Esophagus muscularis mucosa (tissue), 4 donors: Measurements from ENCODE around the gene PEPD. TPM values are rescaled to one million over a fixed set of nuclear protein-coding genes. Genes with fewer than 3 reads are reported as not detected.

Experiments used
- DNase-seq: peaks from one replicate; pipeline ENCODE4 v3.0.0-alpha.2; 2017; ENCODE audit errors: extremely low spot score
- H3K27ac ChIP-seq, 4 donors: fragments of 200-600 bp; sonication (generic); replicated peaks in 1 of 4; 1 replicate in 3 of 4; 2 replicates in 1 of 4; pipeline ENCODE4 v1.5.1; 2016 to 2019; ENCODE audit warnings: mild to moderate bottlenecking in 1 of 4
- H3K27me3 ChIP-seq, 4 donors: fragments of 200-600 bp; sonication (generic); one replicate each; pipeline versions ENCODE4 v1.5.1 to v1.6.0; 2016 to 2019
- H3K36me3 ChIP-seq, 4 donors: fragments of 200-600 bp; sonication (generic); one replicate each; pipeline ENCODE4 v1.5.1; 2016 to 2019
- H3K4me1 ChIP-seq, 4 donors: fragments of 200-600 bp; sonication (generic); one replicate each; pipeline ENCODE4 v1.5.1; 2016 to 2019
- H3K4me3 ChIP-seq, 4 donors: fragments of 200-600 bp; sonication (generic); 1 replicate in 2 of 4; 2 replicates in 2 of 4; pipeline ENCODE4 v1.5.1; 2016 to 2019; ENCODE audit warnings: mild to moderate bottlenecking in 4 of 4, moderate library complexity in 1 of 4
- H3K9me3 ChIP-seq, 4 donors: fragments of 200-600 bp; sonication (generic); 1 replicate in 3 of 4; 2 replicates in 1 of 4; pipeline ENCODE4 v1.5.1; 2016 to 2019
- CTCF ChIP-seq, 3 experiments: fragments of 200-600 bp in 2 of 3; fragments of 450-650 bp in 1 of 3; sonication (generic) in 2 of 3; IDR thresholded peaks; one replicate each; pipeline ENCODE4 v1.5.1; 2017 to 2019; ENCODE audit warnings: antibody characterized with exemption in 3 of 3, mild to moderate bottlenecking in 2 of 3, moderate library complexity in 1 of 3
- EP300 ChIP-seq: sonication (generic); formaldehyde crosslinking; IDR thresholded peaks from one replicate; pipeline ENCODE4 v1.6.1; 2017; ENCODE audit warnings: antibody characterized with exemption
- POLR2A ChIP-seq: fragments of 450-650 bp; IDR thresholded peaks from one replicate; pipeline ENCODE4 v1.6.1; 2017; ENCODE audit warnings: antibody characterized with exemption, moderate library complexity, mild to moderate bottlenecking, low read depth
- POLR2AphosphoS5 ChIP-seq, 2 donors: sonication (generic); formaldehyde crosslinking; IDR thresholded peaks; one replicate each; pipeline ENCODE4 v1.6.1; 2017; ENCODE audit warnings: antibody characterized with exemption in 2 of 2
- WGBS: methylation state at CpG from one replicate; pipeline ENCODE4 v1.1.5; 2018; 5-methylcytosine and 5-hydroxymethylcytosine counted together
- intact Hi-C: fragments of 100-400 bp; cut with DNase I; formaldehyde crosslinking; loops from one replicate; pipeline ENCODE4 v1.15.1; 2023
- total RNA-seq, 4 donors: library from RNA; depleted of rRNA; stranded (reverse); fragments of >200 nt; gene quantifications; one replicate each; pipeline versions ENCODE4 v1.1.0 to v1.2.1, GENCODE V29; 2016

PEPD gene
- total RNA-seq, 4 donors from 2014 or later: 59.8 to 90.9 (median 73.0) TPM

DNA sequence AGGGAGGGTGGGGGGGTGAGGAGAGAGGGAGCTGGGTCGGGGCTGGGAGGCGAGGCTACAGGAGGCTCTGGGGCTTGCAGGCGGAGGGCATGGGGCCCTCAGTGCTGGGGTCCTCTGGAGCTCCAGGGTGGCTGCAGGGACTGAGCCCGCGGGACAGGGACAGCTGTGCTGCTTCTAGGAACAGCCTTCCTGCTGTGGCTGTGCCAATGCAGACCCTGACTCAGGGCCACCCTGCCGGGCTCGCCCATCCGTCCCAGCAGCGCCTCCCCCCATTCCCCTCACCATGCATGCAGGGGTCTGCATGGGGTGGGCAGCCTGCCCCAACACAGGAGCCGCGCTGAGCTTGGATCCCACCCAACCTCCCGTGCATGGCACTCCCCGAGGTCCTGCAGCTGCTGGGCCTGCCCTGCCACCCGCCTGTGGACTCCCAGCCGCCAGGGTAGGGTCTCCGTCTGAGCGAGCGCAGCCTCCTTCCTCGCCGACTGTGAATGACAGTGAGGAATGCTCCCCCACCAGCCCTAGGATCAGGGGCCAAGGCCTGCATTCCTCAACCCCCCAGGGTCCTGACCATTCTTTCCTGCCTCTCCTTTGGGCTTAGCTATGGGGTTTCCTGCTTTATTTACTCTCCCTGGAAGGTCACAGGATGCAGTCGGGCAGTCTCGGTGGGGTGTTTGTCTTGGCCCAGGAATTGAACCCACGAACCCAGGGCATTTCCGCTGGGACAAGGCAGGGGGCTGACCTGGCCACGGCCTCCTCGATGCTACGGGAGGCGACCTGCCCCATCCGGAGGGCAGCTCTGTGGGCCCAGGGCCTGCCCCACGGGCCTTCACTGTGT, 124.7 kb downstream of the PEPD start:
- intact Hi-C loops: no loop called here
- Histone ChIP-seq H3K4me3 (no peak overlapping the region), H3K27ac (peak overlapping the region in 1 of 4 donors; percentile 33), H3K4me1 (peaks cover 54 to 63% (median 61%) of the 10 kb centered on the region in 4 donors), H3K27me3 (no peaks in the 10 kb centered on the region), H3K36me3 (peaks cover 0 to 24% (median 9%) of the 10 kb centered on the region in 4 donors), H3K9me3 (no peaks in the 10 kb centered on the region)
- WGBS: 77% methylated on average over 14 of the region's 30 CpGs
- TF ChIP-seq POLR2A (no peak), POLR2AphosphoS5 (IDR thresholded peaks at IDR 0.05) (no peak), CTCF (IDR thresholded peaks at IDR 0.05) (no peak), EP300 (no peak)
- no peak for DNase-seq

- Histone ChIP-seq H3K27ac (peak overlapping the region in 1 of 4 donors; percentile 25), H3K4me3 (no peak overlapping the region), H3K9me3 (no peaks in the 10 kb centered on the region), H3K4me1 (peaks cover 65 to 73% (median 71%) of the 10 kb centered on the region in 4 donors), H3K36me3 (peaks cover 0 to 16% (median 6%) of the 10 kb centered on the region in 4 donors), H3K27me3 (no peaks in the 10 kb centered on the region)
- 44% methylated on average over 13 of the region's 31 CpGs for WGBS
- TF ChIP-seq POLR2A (no peak), CTCF (IDR thresholded peaks at IDR 0.05) (no peak), POLR2AphosphoS5 (IDR thresholded peaks at IDR 0.05) (no peak), EP300 (no peak)
- intact Hi-C loops: no loop called here
- no peak for DNase-seq
Observed at GRCh38 chr19:33395561-33396550, 125.7 kb downstream of the PEPD start.

DNA sequence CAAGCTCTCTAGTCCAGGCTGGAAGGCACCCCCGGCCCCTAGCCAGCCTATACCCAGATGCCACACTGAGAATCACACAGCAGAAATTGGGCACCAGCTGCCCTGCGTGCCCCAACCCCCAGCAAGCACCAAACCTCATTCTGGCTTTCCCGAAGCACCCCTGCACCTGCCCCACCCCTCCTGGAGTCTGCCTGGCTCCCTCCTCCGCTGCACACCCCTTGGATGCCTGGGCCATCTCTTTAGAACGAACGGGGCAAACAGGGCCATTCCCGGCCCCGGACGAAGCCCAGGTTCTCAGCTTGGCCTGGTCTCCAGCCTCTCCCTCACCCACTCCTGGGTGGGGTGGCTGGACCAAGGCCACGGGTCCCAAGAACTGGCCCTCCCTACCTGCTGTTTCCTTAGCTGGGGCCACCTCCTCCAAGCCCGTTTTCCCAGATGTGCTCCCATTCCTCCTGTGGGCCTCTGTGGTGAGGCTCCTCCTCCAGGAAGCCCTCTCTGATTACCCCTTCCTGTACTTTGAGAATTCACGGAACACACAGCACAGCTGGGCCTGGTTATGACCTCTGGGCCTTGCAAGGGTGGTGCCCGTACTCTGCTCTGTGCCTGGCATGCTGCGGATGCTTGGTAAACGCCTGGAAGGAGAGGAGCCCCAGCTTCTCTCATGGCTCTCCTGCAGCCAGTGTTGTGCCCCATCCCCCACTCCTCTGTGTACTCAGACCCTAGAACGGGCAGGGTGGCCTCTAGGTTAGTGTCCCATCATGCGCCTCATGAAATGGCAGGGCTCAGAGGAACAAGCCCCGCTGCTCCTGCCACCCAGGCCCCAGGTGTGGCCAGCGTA, 126.6 kb downstream of the PEPD start:
- DNase-seq: no peak
- no peaks in the 10 kb centered on the region for H3K9me3 ChIP-seq
- H3K36me3 ChIP-seq: peaks cover 0 to 7% (median 4%) of the 10 kb centered on the region in 4 donors
- intact Hi-C loops: no loop called here
- peaks cover 74 to 82% (median 80%) of the 10 kb centered on the region in 4 donors for H3K4me1 ChIP-seq
- H3K27ac ChIP-seq: peak overlapping the region; percentile 7 to 59 (median 32)
- WGBS: 73% methylated on average over 18 of the region's 19 CpGs
- H3K27me3 ChIP-seq: no peaks in the 10 kb centered on the region
- H3K4me3 ChIP-seq: no peak overlapping the region
- TF ChIP-seq POLR2AphosphoS5 (IDR thresholded peaks at IDR 0.05) (no peak), CTCF (IDR thresholded peaks at IDR 0.05) (no peak), POLR2A (no peak), EP300 (no peak)

DNA sequence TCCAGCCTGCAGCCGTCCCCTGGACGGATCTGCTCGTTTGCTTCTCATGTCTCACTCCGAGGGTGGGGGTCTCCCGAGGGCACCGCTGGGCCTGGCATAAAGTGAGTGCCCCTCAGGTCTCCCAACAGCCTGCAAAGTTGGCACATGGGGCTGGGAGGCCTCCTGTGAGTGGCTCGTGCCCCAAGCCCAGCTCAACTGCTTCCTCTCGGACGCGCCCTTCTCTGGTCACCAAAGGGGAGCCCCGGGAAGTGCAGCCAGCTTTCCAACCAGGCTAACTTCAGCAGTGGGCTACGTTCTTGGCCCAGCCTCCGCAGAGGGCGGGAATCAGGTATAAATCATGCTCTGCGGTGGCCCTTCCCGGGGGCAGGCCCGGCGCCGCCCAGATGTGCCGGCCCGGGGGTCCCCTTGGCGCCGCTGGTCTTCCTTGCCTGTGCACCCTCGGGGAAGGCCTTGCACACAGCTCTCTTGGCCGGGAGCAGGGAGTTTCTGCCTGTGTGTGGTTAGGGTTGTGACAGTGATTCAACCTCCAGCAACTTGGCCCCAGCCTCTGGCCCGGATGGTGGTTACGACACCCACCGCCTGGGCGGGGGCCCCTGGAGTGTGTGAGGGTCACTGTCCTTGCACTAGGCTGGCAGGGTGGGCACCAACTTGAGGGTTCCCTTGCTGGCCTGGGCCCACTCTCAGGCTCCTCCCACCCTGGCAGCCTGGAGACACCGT, 127.4 kb downstream of the PEPD start:
- TF ChIP-seq EP300 (no peak), POLR2A (no peak), POLR2AphosphoS5 (IDR thresholded peaks at IDR 0.05) (no peak), CTCF (IDR thresholded peaks at IDR 0.05) (no peak)
- no peaks in the 10 kb centered on the region for H3K27me3 ChIP-seq
- no peak for DNase-seq
- no peaks in the 10 kb centered on the region for H3K9me3 ChIP-seq
- peaks cover 82 to 90% (median 88%) of the 10 kb centered on the region in 4 donors for H3K4me1 ChIP-seq
- WGBS: 86% methylated on average over 12 of the region's 30 CpGs
- peaks cover 0 to 2% (median 2%) of the 10 kb centered on the region in 4 donors for H3K36me3 ChIP-seq
- peak overlapping the region; percentile 26 to 59 (median 39) for H3K27ac ChIP-seq
- intact Hi-C loops: no loop called here
- H3K4me3 ChIP-seq: no peak overlapping the region
